Measurements from ENCODE around the gene CYLD.

The CYLD gene

GRCh38 chr16:50826797-50827316 lies 85.0 kb downstream of the CYLD start:
- TF ChIP-seq CTCF (IDR thresholded peaks at IDR 0.05; ENCODE audit: insufficient read depth, missing control alignments): no peak
- FAIRE-seq (no peak), DNase-seq (ENCODE audit: insufficient read length, low spot score) (no peak)

- TF ChIP-seq CTCF (IDR thresholded peaks at IDR 0.05; ENCODE audit: insufficient read depth, missing control alignments): no peak
Observed at GRCh38 chr16:50828164-50828702, 86.3 kb downstream of the CYLD start.

GRCh38 chr16:50830698-50831097 lies 88.8 kb downstream of the CYLD start:
- FAIRE-seq: no peak
- no peak for TF ChIP-seq CTCF (IDR thresholded peaks at IDR 0.05; ENCODE audit: insufficient read depth, missing control alignments)

More at GRCh38 chr16:50828164-50828702, 86.3 kb downstream of the CYLD start:
- FAIRE-seq (no peak), DNase-seq (ENCODE audit: insufficient read length, low spot score) (no peak)

GRCh38 chr16:50831751-50832150 lies 89.9 kb downstream of the CYLD start:
- FAIRE-seq (no peak), DNase-seq (ENCODE audit: insufficient read length, low spot score) (no peak)
- TF ChIP-seq CTCF (IDR thresholded peaks at IDR 0.05; ENCODE audit: insufficient read depth, missing control alignments): no peak

More at GRCh38 chr16:50830698-50831097, 88.8 kb downstream of the CYLD start:
- DNase-seq (ENCODE audit: insufficient read length, low spot score): no peak

- FAIRE-seq (no peak), DNase-seq (ENCODE audit: insufficient read length, low spot score) (no peak)
- no peak for TF ChIP-seq CTCF (IDR thresholded peaks at IDR 0.05; ENCODE audit: insufficient read depth, missing control alignments)
Observed at GRCh38 chr16:50833929-50834328, 92.0 kb downstream of the CYLD start.

- no peak for TF ChIP-seq CTCF (IDR thresholded peaks at IDR 0.05; ENCODE audit: insufficient read depth, missing control alignments)
- no peak for FAIRE-seq
- DNase-seq (ENCODE audit: insufficient read length, low spot score): no peak
Observed at GRCh38 chr16:50834701-50835100, 92.8 kb downstream of the CYLD start.

GRCh38 chr16:50835358-50836060 lies 93.6 kb downstream of the CYLD start:
- FAIRE-seq (no peak), DNase-seq (ENCODE audit: insufficient read length, low spot score) (no peak)
- no peak for TF ChIP-seq CTCF (IDR thresholded peaks at IDR 0.05; ENCODE audit: insufficient read depth, missing control alignments)

All from D721Med (cell line).